HepG2 (cell line): ENCODE results near the gene TSPAN9. TPM values are rescaled to one million over a fixed set of nuclear protein-coding genes. Genes with fewer than 3 reads are reported as not detected.

ENCODE experiments used
- ATAC-seq: fragments of 200-7000 bp; cut with Tn5 transposase; 3 replicates; pipeline ENCODE4 v1.9.1; 2020; ENCODE audit warnings: mild to moderate bottlenecking, moderate library complexity
- BruUV-seq: library from RNA; stranded (reverse); fragments of 400-500 nt; replicated peaks from 2 replicates; lab custom pipeline; 2021; lab: Mats Ljungman, UMichigan
- CTCF ChIA-PET: fragments of 300-600 bp; formaldehyde crosslinking; extraction: SDS; loops from one replicate; lab custom pipeline; 2021; ENCODE audit warnings: low total read pairs, inconsistent platforms, low intra/inter-chr PET ratio; lab: Yijun Ruan, JAX
- POLR2A ChIA-PET: fragments of 350-600 bp; sonication (Branson Sonifier 250); formaldehyde crosslinking; loops from one replicate; lab custom pipeline; 2020; ENCODE audit warnings: antibody characterized with exemption, inconsistent platforms; lab: Yijun Ruan, JAX
- DNase-seq: peaks from one replicate; pipeline ENCODE4 v3.0.0-alpha.2; 2015; ENCODE audit warnings: low spot score
- FAIRE-seq: peaks from 3 replicates; lab custom pipeline; 2011; peaks lifted over from hg19 to GRCh38; lab: Jason Lieb, UNC
- H2AFZ ChIP-seq: one replicate; pipeline ENCODE4 v1.6.1; 2011; ENCODE audit warnings: low read length, inconsistent platforms
- H3K27ac ChIP-seq: fragments of 300-600 bp; 3 replicates; pipeline ENCODE4 v1.8.0; 2011; ENCODE audit warnings: mixed run types, mild to moderate bottlenecking, mixed read lengths, low read length, inconsistent platforms; ENCODE audit not compliant: insufficient read depth; ENCODE audit errors: extremely low read length
- H3K27me3 ChIP-seq, 2 experiments: fragments of 200-600 bp in 1 of 2; 2 replicates in 1 of 2; 3 replicates in 1 of 2; pipeline versions ENCODE4 v1.6.0 to v1.8.0; 2011; ENCODE audit warnings: low read length in 2 of 2, mild to moderate bottlenecking in 2 of 2, moderate library complexity in 2 of 2, inconsistent platforms in 1 of 2; ENCODE audit not compliant: insufficient read depth in 2 of 2, control insufficient read depth in 1 of 2
- H3K36me3 ChIP-seq, 2 experiments: fragments of 200-600 bp in 1 of 2; replicated peaks in 1 of 2; 2 replicates in 1 of 2; 3 replicates in 1 of 2; pipeline versions ENCODE4 v1.5.1 to v1.8.0; 2011; ENCODE audit warnings: low read length in 2 of 2, inconsistent platforms in 1 of 2; ENCODE audit not compliant: insufficient read depth in 2 of 2, control insufficient read depth in 1 of 2
- H3K4me1 ChIP-seq: 2 replicates; pipeline ENCODE4 v1.5.1; 2012; ENCODE audit warnings: low read length, inconsistent platforms; ENCODE audit not compliant: insufficient read depth
- H3K4me2 ChIP-seq: 2 replicates; pipeline ENCODE4 v1.6.0; 2011; ENCODE audit warnings: low read depth, low read length, inconsistent platforms
- H3K4me3 ChIP-seq, 3 experiments: fragments of 200-600 bp in 1 of 3; sonication (generic), shearing (Covaris generic) in 1 of 3; replicated peaks in 1 of 3; 2 replicates each; pipeline ENCODE4 v1.5.1; 2011 to 2016; ENCODE audit warnings: low read length in 3 of 3, inconsistent platforms in 2 of 3, low read depth in 2 of 3, mild to moderate bottlenecking in 2 of 3, control low read depth in 1 of 3, mixed read lengths in 1 of 3; ENCODE audit not compliant: insufficient read depth in 1 of 3
- H3K79me2 ChIP-seq: one replicate; pipeline ENCODE4 v1.6.1; 2011; ENCODE audit warnings: low read length, inconsistent platforms; ENCODE audit not compliant: insufficient read depth
- H3K9ac ChIP-seq: 2 replicates; pipeline ENCODE4 v1.6.0; 2011; ENCODE audit warnings: mild to moderate bottlenecking, low read depth, low read length, inconsistent platforms; ENCODE audit not compliant: insufficient read depth
- H3K9me3 ChIP-seq: 2 replicates; pipeline ENCODE4 v1.5.1; 2012; ENCODE audit warnings: mild to moderate bottlenecking, low read length
- H4K20me1 ChIP-seq: 2 replicates; pipeline ENCODE4 v1.6.0; 2011; ENCODE audit warnings: inconsistent platforms, mild to moderate bottlenecking, low read length, moderate library complexity; ENCODE audit not compliant: insufficient read depth
- GATAD2A ChIP-seq: IDR thresholded peaks from 2 replicates; pipeline ENCODE4 v1.6.1; 2016
- NR2C2 ChIP-seq: sonication (generic); formaldehyde crosslinking; IDR thresholded peaks from 2 replicates; pipeline ENCODE4 v1.4.0; 2020; ENCODE audit warnings: missing genetic modification reagents, mild to moderate bottlenecking, moderate library complexity, borderline replicate concordance
- PHF21A ChIP-seq: sonication (generic); formaldehyde crosslinking; IDR thresholded peaks from 2 replicates; pipeline ENCODE4 v1.5.0; 2020; ENCODE audit warnings: mild to moderate bottlenecking, missing genetic modification reagents
- TMF1 ChIP-seq: sonication (generic); formaldehyde crosslinking; IDR thresholded peaks from 2 replicates; pipeline ENCODE4 v1.8.1; 2022; ENCODE audit warnings: low read depth, missing genetic modification reagents
- ZNF292 ChIP-seq: sonication (generic); formaldehyde crosslinking; IDR thresholded peaks from 2 replicates; pipeline ENCODE4 v1.8.1; 2022; ENCODE audit warnings: mild to moderate bottlenecking, low read depth, missing genetic modification reagents, borderline replicate concordance
- ZNF30 ChIP-seq: sonication (generic); formaldehyde crosslinking; IDR thresholded peaks from 2 replicates; pipeline ENCODE4 v1.5.0; 2020; ENCODE audit warnings: mild to moderate bottlenecking, missing genetic modification reagents
- ZNF629 ChIP-seq: sonication (generic); formaldehyde crosslinking; conservative IDR thresholded peaks from 2 replicates; pipeline ENCODE4 v1.5.0; 2020; ENCODE audit warnings: missing genetic modification reagents
- ZNF652 ChIP-seq: IDR thresholded peaks from 2 replicates; pipeline ENCODE4 v1.6.1; 2016; ENCODE audit warnings: low read depth, borderline replicate concordance
- ZNF761 ChIP-seq: sonication (generic); formaldehyde crosslinking; conservative IDR thresholded peaks from 2 replicates; pipeline ENCODE4 v1.4.0; 2020; ENCODE audit warnings: mild to moderate bottlenecking, missing genetic modification reagents
- WGBS: methylation state at CpG from one replicate; pipeline ENCODE4 v1.1.6; 2017; ENCODE audit warnings: low lambda C conversion rate; 5-methylcytosine and 5-hydroxymethylcytosine counted together
- in situ Hi-C: cut with HindIII; loops from 2 replicates; pipeline ENCODE4 v1.10.0; 2017; ENCODE audit warnings: low pct_unique_long_range_greater_than_20kb; ENCODE audit not compliant: extremely low pct_ligation_motif_present
- intact Hi-C: fragments of 100-400 bp; cut with micrococcal nuclease; formaldehyde crosslinking; loops from one replicate; pipeline ENCODE4 v1.10.0; 2022; ENCODE audit not compliant: unreplicated experiment
- polyA plus RNA-seq, 8 experiments: library from polyadenylated mRNA; depleted of rRNA in 3 of 8; stranded (reverse) in 7 of 8; unstranded in 1 of 8; fragments of >200 nt; fragmentation: Illumina TruSeq in 4 of 8; extraction: Trizol in 4 of 8; gene quantifications; 2 replicates each; pipeline versions ENCODE4 v1.2.1 to v1.2.3, GENCODE V29; 2011 to 2016; ENCODE audit warnings: low read depth in 4 of 8, missing spikeins in 1 of 8, mixed read lengths in 1 of 8; ENCODE audit not compliant: insufficient read depth in 1 of 8
- total RNA-seq, 5 experiments: library from RNA; depleted of rRNA; stranded (reverse); fragments of >200 nt; fragmentation: Illumina TruSeq; extraction: Trizol; gene quantifications; 2 replicates each; pipeline ENCODE4 v1.2.3, GENCODE V29; 2016; ENCODE audit warnings: low read depth in 1 of 5
- TF ChIP-seq, protein P1 (sequence below): sonication (generic); formaldehyde crosslinking; IDR thresholded peaks from 2 replicates; pipeline ENCODE4 v1.4.0; 2020; ENCODE audit warnings: missing genetic modification reagents
- TF ChIP-seq, protein P2 (sequence below): sonication (generic); formaldehyde crosslinking; IDR thresholded peaks from 2 replicates; pipeline ENCODE4 v1.5.1; 2020; ENCODE audit warnings: missing genetic modification reagents, mild to moderate bottlenecking, borderline replicate concordance
- TF ChIP-seq, protein P3 (sequence below): sonication (generic); formaldehyde crosslinking; IDR thresholded peaks from 2 replicates; pipeline ENCODE4 v1.4.0; 2020; ENCODE audit warnings: missing genetic modification reagents
- TF ChIP-seq, protein P4 (sequence below): sonication (generic); formaldehyde crosslinking; IDR thresholded peaks from 2 replicates; pipeline ENCODE4 v1.5.1; 2020; ENCODE audit warnings: mild to moderate bottlenecking, missing genetic modification reagents, moderate library complexity

Gene TSPAN9
- total and polyA plus RNA-seq, 2 of the 13 experiments (the other 11 are each of a cell fraction or from before 2014, with no cell fraction given), result 18.1 to 42.3 TPM

DNA sequence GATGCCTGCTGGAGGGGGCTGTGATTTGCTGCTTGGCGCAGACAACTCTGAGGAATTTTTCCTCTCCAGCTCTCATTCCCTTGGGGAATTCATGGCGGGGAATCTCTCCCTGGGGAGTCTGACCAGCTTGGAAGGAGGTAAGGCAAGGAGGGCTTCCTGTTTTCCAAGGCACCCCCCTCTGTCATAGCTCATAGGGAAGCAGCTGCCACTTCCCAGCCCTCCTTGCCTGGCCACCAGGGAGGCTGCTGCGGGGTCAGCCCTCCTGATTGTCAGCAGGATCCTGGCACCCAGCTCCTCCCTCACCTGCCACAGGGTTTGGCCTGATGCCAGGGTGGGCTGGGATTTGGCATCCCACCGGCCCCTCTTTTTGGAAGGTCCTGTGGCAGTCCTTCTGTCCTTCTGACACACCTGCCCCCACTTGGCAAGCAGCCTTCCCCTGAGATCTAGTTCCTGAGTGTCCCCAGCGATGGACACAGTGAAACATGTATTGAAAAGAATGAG lies 74.9 kb downstream of the TSPAN9 start:
- intact Hi-C loops (no loop called here), in situ Hi-C loops (no loop called here)
- FAIRE-seq (no peak), DNase-seq (no peak), ATAC-seq (no peak)
- no peak overlapping the region for H2AFZ ChIP-seq
- no peak overlapping the region for H3K27ac ChIP-seq
- no peak overlapping the region for H3K9ac ChIP-seq
- peaks cover 0 to 6% of the 10 kb centered on the region in 2 experiments; a peak in 2 of 5 replicates for H3K36me3 ChIP-seq
- H3K4me2 ChIP-seq, result no peak overlapping the region
- H3K4me1 ChIP-seq, result no peaks in the 10 kb centered on the region; the same call in 1 of the 2 replicates
- WGBS, result 100% methylated on average over 5 of the region's 5 CpGs
- H3K4me3 ChIP-seq, result no peak overlapping the region
- H3K9me3 ChIP-seq, result no peaks in the 10 kb centered on the region
- peaks cover 2% of the 10 kb centered on the region; the same call in 1 of the 2 replicates for H4K20me1 ChIP-seq
- ChIA-PET CTCF (no interaction called here), POLR2A (no interaction called here)
- no TSS peak for BruUV-seq
- no peaks in the 10 kb centered on the region for H3K27me3 ChIP-seq
- no peaks in the 10 kb centered on the region for H3K79me2 ChIP-seq
- no peak for TF ChIP-seq ZNF30 (CRISPR knock-in tag)
- TF ChIP-seq TMF1 (CRISPR knock-in tag), result no peak
- no peak for TF ChIP-seq GATAD2A (CRISPR knock-in tag)
- TF ChIP-seq ZNF761 (CRISPR knock-in tag), result no peak
- TF ChIP-seq, protein P1, sequence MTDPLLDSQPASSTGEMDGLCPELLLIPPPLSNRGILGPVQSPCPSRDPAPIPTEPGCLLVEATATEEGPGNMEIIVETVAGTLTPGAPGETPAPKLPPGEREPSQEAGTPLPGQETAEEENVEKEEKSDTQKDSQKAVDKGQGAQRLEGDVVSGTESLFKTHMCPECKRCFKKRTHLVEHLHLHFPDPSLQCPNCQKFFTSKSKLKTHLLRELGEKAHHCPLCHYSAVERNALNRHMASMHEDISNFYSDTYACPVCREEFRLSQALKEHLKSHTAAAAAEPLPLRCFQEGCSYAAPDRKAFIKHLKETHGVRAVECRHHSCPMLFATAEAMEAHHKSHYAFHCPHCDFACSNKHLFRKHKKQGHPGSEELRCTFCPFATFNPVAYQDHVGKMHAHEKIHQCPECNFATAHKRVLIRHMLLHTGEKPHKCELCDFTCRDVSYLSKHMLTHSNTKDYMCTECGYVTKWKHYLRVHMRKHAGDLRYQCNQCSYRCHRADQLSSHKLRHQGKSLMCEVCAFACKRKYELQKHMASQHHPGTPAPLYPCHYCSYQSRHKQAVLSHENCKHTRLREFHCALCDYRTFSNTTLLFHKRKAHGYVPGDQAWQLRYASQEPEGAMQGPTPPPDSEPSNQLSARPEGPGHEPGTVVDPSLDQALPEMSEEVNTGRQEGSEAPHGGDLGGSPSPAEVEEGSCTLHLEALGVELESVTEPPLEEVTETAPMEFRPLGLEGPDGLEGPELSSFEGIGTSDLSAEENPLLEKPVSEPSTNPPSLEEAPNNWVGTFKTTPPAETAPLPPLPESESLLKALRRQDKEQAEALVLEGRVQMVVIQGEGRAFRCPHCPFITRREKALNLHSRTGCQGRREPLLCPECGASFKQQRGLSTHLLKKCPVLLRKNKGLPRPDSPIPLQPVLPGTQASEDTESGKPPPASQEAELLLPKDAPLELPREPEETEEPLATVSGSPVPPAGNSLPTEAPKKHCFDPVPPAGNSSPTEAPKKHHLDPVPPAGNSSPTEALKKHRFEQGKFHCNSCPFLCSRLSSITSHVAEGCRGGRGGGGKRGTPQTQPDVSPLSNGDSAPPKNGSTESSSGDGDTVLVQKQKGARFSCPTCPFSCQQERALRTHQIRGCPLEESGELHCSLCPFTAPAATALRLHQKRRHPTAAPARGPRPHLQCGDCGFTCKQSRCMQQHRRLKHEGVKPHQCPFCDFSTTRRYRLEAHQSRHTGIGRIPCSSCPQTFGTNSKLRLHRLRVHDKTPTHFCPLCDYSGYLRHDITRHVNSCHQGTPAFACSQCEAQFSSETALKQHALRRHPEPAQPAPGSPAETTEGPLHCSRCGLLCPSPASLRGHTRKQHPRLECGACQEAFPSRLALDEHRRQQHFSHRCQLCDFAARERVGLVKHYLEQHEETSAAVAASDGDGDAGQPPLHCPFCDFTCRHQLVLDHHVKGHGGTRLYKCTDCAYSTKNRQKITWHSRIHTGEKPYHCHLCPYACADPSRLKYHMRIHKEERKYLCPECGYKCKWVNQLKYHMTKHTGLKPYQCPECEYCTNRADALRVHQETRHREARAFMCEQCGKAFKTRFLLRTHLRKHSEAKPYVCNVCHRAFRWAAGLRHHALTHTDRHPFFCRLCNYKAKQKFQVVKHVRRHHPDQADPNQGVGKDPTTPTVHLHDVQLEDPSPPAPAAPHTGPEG (CRISPR knock-in tag), result no peak
- TF ChIP-seq ZNF292, result no peak
- no peak for TF ChIP-seq ZNF629 (CRISPR knock-in tag)
- no peak for TF ChIP-seq PHF21A
- TF ChIP-seq, protein P2, sequence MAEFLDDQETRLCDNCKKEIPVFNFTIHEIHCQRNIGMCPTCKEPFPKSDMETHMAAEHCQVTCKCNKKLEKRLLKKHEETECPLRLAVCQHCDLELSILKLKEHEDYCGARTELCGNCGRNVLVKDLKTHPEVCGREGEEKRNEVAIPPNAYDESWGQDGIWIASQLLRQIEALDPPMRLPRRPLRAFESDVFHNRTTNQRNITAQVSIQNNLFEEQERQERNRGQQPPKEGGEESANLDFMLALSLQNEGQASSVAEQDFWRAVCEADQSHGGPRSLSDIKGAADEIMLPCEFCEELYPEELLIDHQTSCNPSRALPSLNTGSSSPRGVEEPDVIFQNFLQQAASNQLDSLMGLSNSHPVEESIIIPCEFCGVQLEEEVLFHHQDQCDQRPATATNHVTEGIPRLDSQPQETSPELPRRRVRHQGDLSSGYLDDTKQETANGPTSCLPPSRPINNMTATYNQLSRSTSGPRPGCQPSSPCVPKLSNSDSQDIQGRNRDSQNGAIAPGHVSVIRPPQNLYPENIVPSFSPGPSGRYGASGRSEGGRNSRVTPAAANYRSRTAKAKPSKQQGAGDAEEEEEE (CRISPR knock-in tag), result no peak
- TF ChIP-seq ZNF652 (CRISPR knock-in tag), result no peak
- TF ChIP-seq, protein P3, sequence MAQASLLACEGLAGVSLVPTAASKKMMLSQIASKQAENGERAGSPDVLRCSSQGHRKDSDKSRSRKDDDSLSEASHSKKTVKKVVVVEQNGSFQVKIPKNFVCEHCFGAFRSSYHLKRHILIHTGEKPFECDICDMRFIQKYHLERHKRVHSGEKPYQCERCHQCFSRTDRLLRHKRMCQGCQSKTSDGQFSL (CRISPR knock-in tag), result no peak
- no peak for TF ChIP-seq NR2C2 (CRISPR knock-in tag)
- TF ChIP-seq, protein P4, sequence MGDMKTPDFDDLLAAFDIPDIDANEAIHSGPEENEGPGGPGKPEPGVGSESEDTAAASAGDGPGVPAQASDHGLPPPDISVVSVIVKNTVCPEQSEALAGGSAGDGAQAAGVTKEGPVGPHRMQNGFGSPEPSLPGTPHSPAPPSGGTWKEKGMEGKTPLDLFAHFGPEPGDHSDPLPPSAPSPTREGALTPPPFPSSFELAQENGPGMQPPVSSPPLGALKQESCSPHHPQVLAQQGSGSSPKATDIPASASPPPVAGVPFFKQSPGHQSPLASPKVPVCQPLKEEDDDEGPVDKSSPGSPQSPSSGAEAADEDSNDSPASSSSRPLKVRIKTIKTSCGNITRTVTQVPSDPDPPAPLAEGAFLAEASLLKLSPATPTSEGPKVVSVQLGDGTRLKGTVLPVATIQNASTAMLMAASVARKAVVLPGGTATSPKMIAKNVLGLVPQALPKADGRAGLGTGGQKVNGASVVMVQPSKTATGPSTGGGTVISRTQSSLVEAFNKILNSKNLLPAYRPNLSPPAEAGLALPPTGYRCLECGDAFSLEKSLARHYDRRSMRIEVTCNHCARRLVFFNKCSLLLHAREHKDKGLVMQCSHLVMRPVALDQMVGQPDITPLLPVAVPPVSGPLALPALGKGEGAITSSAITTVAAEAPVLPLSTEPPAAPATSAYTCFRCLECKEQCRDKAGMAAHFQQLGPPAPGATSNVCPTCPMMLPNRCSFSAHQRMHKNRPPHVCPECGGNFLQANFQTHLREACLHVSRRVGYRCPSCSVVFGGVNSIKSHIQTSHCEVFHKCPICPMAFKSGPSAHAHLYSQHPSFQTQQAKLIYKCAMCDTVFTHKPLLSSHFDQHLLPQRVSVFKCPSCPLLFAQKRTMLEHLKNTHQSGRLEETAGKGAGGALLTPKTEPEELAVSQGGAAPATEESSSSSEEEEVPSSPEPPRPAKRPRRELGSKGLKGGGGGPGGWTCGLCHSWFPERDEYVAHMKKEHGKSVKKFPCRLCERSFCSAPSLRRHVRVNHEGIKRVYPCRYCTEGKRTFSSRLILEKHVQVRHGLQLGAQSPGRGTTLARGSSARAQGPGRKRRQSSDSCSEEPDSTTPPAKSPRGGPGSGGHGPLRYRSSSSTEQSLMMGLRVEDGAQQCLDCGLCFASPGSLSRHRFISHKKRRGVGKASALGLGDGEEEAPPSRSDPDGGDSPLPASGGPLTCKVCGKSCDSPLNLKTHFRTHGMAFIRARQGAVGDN (CRISPR knock-in tag), result no peak
